ENCODE results near the gene LSM11. TPM values are rescaled to one million over a fixed set of nuclear protein-coding genes. Genes with fewer than 3 reads are reported as not detected.

LSM11 gene
- total RNA-seq, 4 donors from 2014 or later = 3.3 to 3.8 (median 3.6) TPM

DNA sequence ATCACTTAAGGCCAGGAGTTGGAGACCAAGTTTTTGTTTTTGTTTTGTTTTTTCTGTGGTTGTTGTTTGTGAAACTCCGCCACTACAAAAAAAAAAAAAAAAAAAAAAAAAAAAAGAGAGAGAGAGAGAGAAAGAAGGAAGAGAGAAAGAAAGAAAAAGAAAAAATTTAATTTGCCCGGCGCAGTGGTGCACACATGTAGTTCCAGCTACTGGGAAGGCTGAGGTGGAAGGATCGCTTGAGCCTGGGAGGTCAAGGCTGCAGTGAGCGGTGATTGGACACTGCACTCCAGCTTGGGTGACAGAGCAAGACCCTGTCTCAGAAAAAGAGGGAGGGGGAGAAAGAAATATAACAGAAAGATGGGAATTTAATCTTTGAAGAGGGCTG, 11.4 kb upstream of the LSM11 start:
- Histone ChIP-seq H3K36me3 (peaks cover 0 to 32% (median 0%) of the 10 kb centered on the region in 3 donors), H3K4me1 (peaks cover 0 to 7% (median 2%) of the 10 kb centered on the region in 4 donors), H3K4me3 (peak overlapping the region in 1 of 4 donors; percentile 66), H3K9me3 (no peaks in the 10 kb centered on the region), H3K27me3 (no peaks in the 10 kb centered on the region), H3K27ac (no peak overlapping the region)
- DNase-seq = no peak
- no peak for TF ChIP-seq POLR2A (IDR thresholded peaks at IDR 0.05)
- TF ChIP-seq, protein P1, sequence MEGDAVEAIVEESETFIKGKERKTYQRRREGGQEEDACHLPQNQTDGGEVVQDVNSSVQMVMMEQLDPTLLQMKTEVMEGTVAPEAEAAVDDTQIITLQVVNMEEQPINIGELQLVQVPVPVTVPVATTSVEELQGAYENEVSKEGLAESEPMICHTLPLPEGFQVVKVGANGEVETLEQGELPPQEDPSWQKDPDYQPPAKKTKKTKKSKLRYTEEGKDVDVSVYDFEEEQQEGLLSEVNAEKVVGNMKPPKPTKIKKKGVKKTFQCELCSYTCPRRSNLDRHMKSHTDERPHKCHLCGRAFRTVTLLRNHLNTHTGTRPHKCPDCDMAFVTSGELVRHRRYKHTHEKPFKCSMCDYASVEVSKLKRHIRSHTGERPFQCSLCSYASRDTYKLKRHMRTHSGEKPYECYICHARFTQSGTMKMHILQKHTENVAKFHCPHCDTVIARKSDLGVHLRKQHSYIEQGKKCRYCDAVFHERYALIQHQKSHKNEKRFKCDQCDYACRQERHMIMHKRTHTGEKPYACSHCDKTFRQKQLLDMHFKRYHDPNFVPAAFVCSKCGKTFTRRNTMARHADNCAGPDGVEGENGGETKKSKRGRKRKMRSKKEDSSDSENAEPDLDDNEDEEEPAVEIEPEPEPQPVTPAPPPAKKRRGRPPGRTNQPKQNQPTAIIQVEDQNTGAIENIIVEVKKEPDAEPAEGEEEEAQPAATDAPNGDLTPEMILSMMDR (IDR thresholded peaks at IDR 0.05) = no peak

DNA sequence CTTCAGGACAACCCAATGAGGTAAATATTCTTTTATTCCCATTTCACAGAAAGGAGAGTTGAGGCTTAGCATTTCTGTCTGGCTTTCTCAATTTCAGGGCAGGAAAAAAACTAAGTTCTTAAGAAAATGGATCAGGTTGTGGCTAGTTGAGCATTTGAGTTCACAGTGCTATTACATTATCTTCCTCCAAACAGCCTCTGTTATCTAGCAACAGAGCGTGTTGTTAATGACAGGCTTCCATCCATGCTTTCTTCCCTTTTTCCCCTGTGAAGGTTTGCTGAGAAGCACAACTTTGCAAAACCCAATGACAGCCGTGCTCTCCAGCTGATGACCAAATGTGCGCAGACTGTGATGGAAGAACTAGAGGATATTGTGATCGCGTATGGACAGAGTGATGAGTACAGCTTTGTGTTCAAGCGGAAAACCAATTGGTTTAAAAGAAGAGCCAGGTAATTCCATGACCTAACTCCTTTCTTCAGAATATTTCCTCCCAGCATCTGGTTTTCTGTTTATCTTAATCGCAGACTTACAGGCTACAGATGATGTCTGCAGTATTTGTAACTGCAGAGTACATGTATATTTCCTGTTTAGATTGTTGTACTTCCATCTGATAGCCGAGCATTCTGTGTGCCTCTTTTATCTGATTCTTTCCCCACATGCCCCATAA, 10.8 kb upstream of the LSM11 start:
- no peak for TF ChIP-seq POLR2A (IDR thresholded peaks at IDR 0.05)
- TF ChIP-seq, protein P1 (IDR thresholded peaks at IDR 0.05) = no peak
- DNase-seq = no peak
- Histone ChIP-seq H3K27me3 (no peaks in the 10 kb centered on the region), H3K36me3 (peaks cover 0 to 33% (median 0%) of the 10 kb centered on the region in 3 donors), H3K4me1 (peaks cover 0 to 7% (median 2%) of the 10 kb centered on the region in 4 donors), H3K4me3 (no peak overlapping the region), H3K27ac (no peak overlapping the region), H3K9me3 (no peaks in the 10 kb centered on the region)

DNA sequence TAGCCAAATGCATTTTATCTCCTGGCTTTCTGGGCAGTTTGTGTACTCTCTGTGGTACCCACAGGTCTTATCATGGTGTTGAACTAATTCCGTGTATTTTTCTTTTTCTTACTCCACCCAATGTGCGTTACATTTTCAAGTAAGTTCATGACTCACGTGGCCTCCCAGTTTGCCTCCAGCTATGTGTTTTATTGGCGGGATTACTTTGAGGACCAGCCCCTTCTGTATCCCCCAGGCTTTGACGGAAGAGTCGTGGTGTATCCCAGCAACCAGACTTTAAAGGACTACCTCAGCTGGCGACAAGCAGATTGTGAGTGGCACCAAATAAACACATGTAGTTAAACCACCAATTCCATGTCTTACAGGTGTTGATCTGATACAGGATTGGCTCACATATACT, 9.1 kb upstream of the LSM11 start:
- no peak for DNase-seq
- H3K36me3 ChIP-seq = peaks cover 0 to 49% (median 0%) of the 10 kb centered on the region in 3 donors
- H3K27me3 ChIP-seq = no peaks in the 10 kb centered on the region
- H3K9me3 ChIP-seq = no peaks in the 10 kb centered on the region
- TF ChIP-seq, protein P1 (IDR thresholded peaks at IDR 0.05) = no peak
- no peak overlapping the region for H3K27ac ChIP-seq
- peaks cover 0 to 7% (median 2%) of the 10 kb centered on the region in 4 donors for H3K4me1 ChIP-seq
- no peak overlapping the region for H3K4me3 ChIP-seq

GRCh38 chr5:157735991-157736390, 7.5 kb upstream of the LSM11 start:
- Histone ChIP-seq H3K4me1 (peaks cover 0 to 4% (median 0%) of the 10 kb centered on the region in 4 donors), H3K4me3 (no peak overlapping the region), H3K9me3 (no peaks in the 10 kb centered on the region), H3K27ac (no peak overlapping the region), H3K36me3 (peaks cover 0 to 53% (median 0%) of the 10 kb centered on the region in 3 donors), H3K27me3 (no peaks in the 10 kb centered on the region)
- TF ChIP-seq, protein P1 (IDR thresholded peaks at IDR 0.05) = no peak
- TF ChIP-seq POLR2A (IDR thresholded peaks at IDR 0.05) = no peak
- DNase-seq = no peak

GRCh38 chr5:157739388-157740228, 3.9 kb upstream of the LSM11 start:
- H3K27me3 ChIP-seq = no peaks in the 10 kb centered on the region
- TF ChIP-seq, protein P1 (IDR thresholded peaks at IDR 0.05) = no peak
- TF ChIP-seq POLR2A (IDR thresholded peaks at IDR 0.05) = no peak
- no peak for DNase-seq
- peaks cover 0 to 10% (median 0%) of the 10 kb centered on the region in 4 donors for H3K4me1 ChIP-seq
- no peaks in the 10 kb centered on the region for H3K9me3 ChIP-seq
- H3K4me3 ChIP-seq = no peak overlapping the region
- no peak overlapping the region for H3K27ac ChIP-seq
- peaks cover 0 to 39% (median 0%) of the 10 kb centered on the region in 3 donors for H3K36me3 ChIP-seq
